HG02885 (cell line): ENCODE measurements around the gene MAN2A2.
"Not testable (repeated sequence)": the region's sequence is repeated elsewhere in the genome, so short reads cannot be mapped to it uniquely, and the experiment has no call there.

Source experiments
- ATAC-seq: cut with Tn5 transposase; IDR thresholded peaks from one replicate; pipeline ENCODE4 v1.9.1; 2021; ENCODE audit warnings: mild to moderate bottlenecking; ENCODE audit not compliant: unreplicated experiment, poor library complexity

MAN2A2 gene

GRCh38 chr15:90901175-90902039 is 1.7 kb upstream of the MAN2A2 start:
- ATAC-seq, result no peak

- peak; percentile 73 for ATAC-seq
Measured at GRCh38 chr15:90902040-90902839, 862 bp upstream of the MAN2A2 start.

- no peak for ATAC-seq
Measured at GRCh38 chr15:90903733-90904536, 833 bp downstream of the MAN2A2 start.

GRCh38 chr15:90904746-90905145 is 1.6 kb downstream of the MAN2A2 start:
- ATAC-seq, result no peak

- no peak for ATAC-seq
Measured at GRCh38 chr15:90905306-90906180, 2.4 kb downstream of the MAN2A2 start.

- no peak for ATAC-seq
Measured at GRCh38 chr15:90906181-90906849, 3.2 kb downstream of the MAN2A2 start.

- ATAC-seq, result no peak
Measured at GRCh38 chr15:90907051-90907660, 4.1 kb downstream of the MAN2A2 start.

- no peak for ATAC-seq
Measured at GRCh38 chr15:90907838-90908507, 4.9 kb downstream of the MAN2A2 start.

- not testable (repeated sequence) for ATAC-seq
Measured at GRCh38 chr15:90909449-90909848, 6.3 kb downstream of the MAN2A2 start.

GRCh38 chr15:90909976-90910375 is 6.9 kb downstream of the MAN2A2 start:
- no peak for ATAC-seq

- no peak for ATAC-seq
Measured at GRCh38 chr15:90910441-90911301, 7.6 kb downstream of the MAN2A2 start.

GRCh38 chr15:90911302-90911623 is 8.2 kb downstream of the MAN2A2 start:
- ATAC-seq, result no peak

GRCh38 chr15:90911906-90912769 is 9.0 kb downstream of the MAN2A2 start:
- ATAC-seq, result no peak

GRCh38 chr15:90912770-90913075 is 9.6 kb downstream of the MAN2A2 start:
- ATAC-seq, result no peak

GRCh38 chr15:90913398-90913944 is 10.4 kb downstream of the MAN2A2 start:
- no peak for ATAC-seq

GRCh38 chr15:90914305-90915080 is 11.4 kb downstream of the MAN2A2 start:
- no peak for ATAC-seq
